Activated T-helper 2 cell treated with anti-CD3 and anti-CD28 coated beads, Interferon-gamma antibody, Interleukin-2, Interleukin-4, amounts not matched to agents 10 μg/mL and 5 μg/mL and 100 μg/mL, durations not matched to agents 14 hours and 24 hours and 36 hours (primary cell): Measurements from ENCODE around the gene FBXO38. TPM values are rescaled to one million over a fixed set of nuclear protein-coding genes. Genes with fewer than 3 reads are reported as not detected.

Source experiments
- DNase-seq: peaks from one replicate; pipeline ENCODE4 v3.0.0; 2021; ENCODE audit warnings: low spot score
- H3K27ac Mint-ChIP-seq: one replicate; pipeline ENCODE4 v1.8.0; 2021; ENCODE audit warnings: mixed read lengths
- H3K27me3 Mint-ChIP-seq: one replicate; pipeline ENCODE4 v1.8.0; 2021; ENCODE audit warnings: low read depth, mixed read lengths
- H3K36me3 Mint-ChIP-seq: one replicate; pipeline ENCODE4 v1.8.0; 2021; ENCODE audit warnings: low read depth, mixed read lengths
- H3K4me1 Mint-ChIP-seq: one replicate; pipeline ENCODE4 v1.8.0; 2021; ENCODE audit warnings: low read depth, mixed read lengths
- H3K4me3 Mint-ChIP-seq: one replicate; pipeline ENCODE4 v1.8.0; 2021; ENCODE audit warnings: low read depth, mild to moderate bottlenecking, moderate library complexity, mixed read lengths
- H3K9me3 Mint-ChIP-seq: one replicate; pipeline ENCODE4 v1.8.0; 2021; ENCODE audit warnings: mixed read lengths
- intact Hi-C: fragments of 100-400 bp; cut with micrococcal nuclease; formaldehyde crosslinking; loops from one replicate; pipeline ENCODE4 v1.15.1; 2023
- total RNA-seq: library from RNA; stranded (reverse); gene quantifications from 2 replicates; pipeline ENCODE4 v1.2.3, GENCODE V29; 2022

FBXO38 gene
- total RNA-seq, 1 donor from 2014 or later: 68.9 TPM

DNA sequence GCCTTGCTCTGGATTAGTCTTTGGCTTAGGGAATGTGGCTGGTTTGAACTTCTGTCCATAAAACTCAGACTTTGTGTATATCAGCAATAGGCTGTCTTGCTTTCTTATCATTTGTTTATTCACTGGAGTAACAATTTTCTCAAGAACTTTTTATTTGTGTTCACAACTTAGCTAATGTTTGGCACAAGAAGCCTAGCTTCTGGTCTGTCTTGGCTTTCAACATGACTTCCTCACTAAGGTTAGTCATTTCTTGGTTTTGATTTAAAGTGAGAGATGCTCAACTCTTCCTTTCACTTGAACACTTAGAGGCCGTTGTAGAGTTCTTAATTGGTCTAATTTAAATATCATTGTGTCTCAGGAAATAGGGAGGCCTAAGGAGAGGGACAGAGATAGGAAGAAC, 4.9 kb downstream of the FBXO38 start:
- no peak for DNase-seq
- Mint-ChIP-seq H3K27ac (peak overlapping the region; percentile 82), H3K36me3 (peaks cover 62% of the 10 kb centered on the region), H3K27me3 (no peaks in the 10 kb centered on the region), H3K4me1 (peaks cover 63% of the 10 kb centered on the region), H3K4me3 (peak overlapping the region; percentile 32), H3K9me3 (no peaks in the 10 kb centered on the region)
- intact Hi-C loops: loop anchor here (1.0 to 5.0 kb wide), 4 partner anchors 14 to 319 kb away; no protein-coding TSS in a partner anchor

DNA sequence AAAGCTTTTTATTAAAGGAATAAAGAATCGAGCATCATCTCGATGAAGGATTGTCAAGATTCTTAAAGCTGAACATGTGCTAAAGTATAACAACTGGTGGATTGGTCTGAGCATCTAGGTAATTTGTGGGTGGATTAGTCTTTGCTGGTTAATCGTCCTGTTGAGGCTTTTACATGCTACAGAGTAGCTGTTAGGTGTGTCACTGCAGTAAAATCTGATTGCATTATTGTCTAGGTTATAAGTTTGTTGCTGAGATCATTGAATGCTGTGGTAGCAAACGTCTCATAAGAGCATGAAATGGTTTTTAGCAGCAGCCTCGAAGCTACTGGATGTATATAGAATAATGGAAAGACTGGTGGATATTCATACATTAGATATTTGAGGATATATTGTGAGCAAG, 7.2 kb downstream of the FBXO38 start:
- no peaks in the 10 kb centered on the region for H3K9me3 Mint-ChIP-seq
- no peak overlapping the region for H3K27ac Mint-ChIP-seq
- no peak for DNase-seq
- peaks cover 54% of the 10 kb centered on the region for H3K36me3 Mint-ChIP-seq
- H3K27me3 Mint-ChIP-seq: no peaks in the 10 kb centered on the region
- no peak overlapping the region for H3K4me3 Mint-ChIP-seq
- intact Hi-C loops: no loop called here
- H3K4me1 Mint-ChIP-seq: peaks cover 47% of the 10 kb centered on the region

DNA sequence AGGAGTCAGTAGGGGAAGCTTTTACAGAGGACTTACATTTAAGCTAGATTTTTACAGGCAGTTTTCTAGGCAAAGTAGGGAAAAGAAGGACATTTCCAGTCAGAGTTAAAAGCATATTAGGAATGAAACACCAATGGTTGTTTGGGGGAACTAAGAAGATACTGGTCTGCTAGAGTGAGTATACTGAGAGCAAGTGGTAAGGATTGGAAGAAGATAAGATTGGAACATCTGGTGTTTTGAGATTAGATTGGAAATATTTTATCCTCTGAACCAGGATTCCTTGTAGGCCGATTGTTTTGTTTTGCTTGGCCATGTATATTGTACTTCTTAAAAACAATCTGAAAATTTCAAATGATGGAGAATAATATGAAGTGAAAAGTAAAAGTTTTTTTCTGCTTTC, 7.7 kb downstream of the FBXO38 start:
- H3K9me3 Mint-ChIP-seq: no peaks in the 10 kb centered on the region
- DNase-seq: no peak
- H3K36me3 Mint-ChIP-seq: peaks cover 57% of the 10 kb centered on the region
- intact Hi-C loops: no loop called here
- no peak overlapping the region for H3K4me3 Mint-ChIP-seq
- peaks cover 43% of the 10 kb centered on the region for H3K4me1 Mint-ChIP-seq
- H3K27ac Mint-ChIP-seq: no peak overlapping the region
- H3K27me3 Mint-ChIP-seq: no peaks in the 10 kb centered on the region

DNA sequence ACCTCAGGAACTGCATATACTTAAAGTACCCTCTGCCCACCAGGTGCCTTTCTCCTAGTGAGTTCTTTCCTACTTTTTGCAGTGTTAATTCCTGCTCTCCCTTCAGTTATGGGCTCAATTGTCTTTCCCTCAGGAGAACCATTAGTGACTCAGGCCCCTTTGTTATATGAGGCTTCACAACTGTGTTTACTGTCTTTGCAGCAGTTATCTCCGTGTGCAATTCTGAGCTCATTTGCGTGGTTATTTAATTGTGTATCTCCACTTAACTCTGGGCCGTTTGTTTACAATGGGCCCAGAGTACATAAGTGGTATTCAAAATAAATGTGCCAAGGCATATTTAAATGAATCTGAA, 9.6 kb downstream of the FBXO38 start:
- DNase-seq: no peak
- H3K9me3 Mint-ChIP-seq: no peaks in the 10 kb centered on the region
- intact Hi-C loops: no loop called here
- peaks cover 61% of the 10 kb centered on the region for H3K36me3 Mint-ChIP-seq
- peaks cover 34% of the 10 kb centered on the region for H3K4me1 Mint-ChIP-seq
- no peak overlapping the region for H3K27ac Mint-ChIP-seq
- H3K4me3 Mint-ChIP-seq: no peak overlapping the region
- H3K27me3 Mint-ChIP-seq: no peaks in the 10 kb centered on the region

DNA sequence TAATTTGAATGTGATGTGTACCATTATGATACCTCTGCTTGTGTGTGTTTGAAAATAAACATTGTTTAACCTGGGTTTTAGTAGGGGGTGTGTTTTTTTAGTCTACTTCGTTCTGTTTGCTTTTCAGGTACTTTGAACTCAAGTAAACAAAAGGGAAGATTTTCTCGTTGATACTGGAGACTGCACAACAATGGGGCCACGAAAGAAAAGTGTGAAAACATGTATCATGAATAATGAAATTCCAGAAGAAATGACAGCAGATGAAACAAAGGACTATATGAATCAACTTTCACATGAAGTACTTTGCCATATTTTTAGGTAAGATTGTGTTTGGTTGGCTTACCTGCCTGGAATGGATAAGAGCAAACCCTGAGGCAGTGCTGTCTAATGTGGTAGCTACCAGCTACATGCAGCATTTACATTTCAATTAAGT, 10.8 kb downstream of the FBXO38 start:
- Mint-ChIP-seq H3K27ac (no peak overlapping the region), H3K4me3 (no peak overlapping the region), H3K36me3 (peaks cover 66% of the 10 kb centered on the region), H3K27me3 (no peaks in the 10 kb centered on the region), H3K4me1 (peaks cover 34% of the 10 kb centered on the region), H3K9me3 (no peaks in the 10 kb centered on the region)
- intact Hi-C loops: no loop called here
- DNase-seq: no peak

DNA sequence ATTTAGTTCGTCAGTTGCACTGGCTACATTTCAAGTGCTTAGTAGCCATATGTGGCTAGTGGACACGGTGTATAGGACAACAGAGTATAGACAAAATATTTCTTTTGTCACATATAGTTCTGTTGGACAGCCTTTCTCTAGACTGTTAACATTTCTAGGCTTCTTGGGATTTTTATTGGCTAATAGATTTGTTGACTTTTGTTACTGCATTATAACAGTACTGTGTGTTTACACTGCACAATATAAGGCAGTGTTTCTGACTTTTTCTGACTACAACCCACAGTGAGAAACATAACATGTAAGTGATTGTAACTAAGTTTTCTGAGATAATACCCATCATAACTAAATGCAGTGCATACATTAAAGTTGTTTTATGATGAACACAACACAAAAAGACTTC, 11.3 kb downstream of the FBXO38 start:
- Mint-ChIP-seq H3K9me3 (no peaks in the 10 kb centered on the region), H3K27ac (no peak overlapping the region), H3K27me3 (no peaks in the 10 kb centered on the region), H3K4me1 (peaks cover 34% of the 10 kb centered on the region), H3K4me3 (no peak overlapping the region), H3K36me3 (peaks cover 69% of the 10 kb centered on the region)
- intact Hi-C loops: no loop called here
- DNase-seq: no peak

DNA sequence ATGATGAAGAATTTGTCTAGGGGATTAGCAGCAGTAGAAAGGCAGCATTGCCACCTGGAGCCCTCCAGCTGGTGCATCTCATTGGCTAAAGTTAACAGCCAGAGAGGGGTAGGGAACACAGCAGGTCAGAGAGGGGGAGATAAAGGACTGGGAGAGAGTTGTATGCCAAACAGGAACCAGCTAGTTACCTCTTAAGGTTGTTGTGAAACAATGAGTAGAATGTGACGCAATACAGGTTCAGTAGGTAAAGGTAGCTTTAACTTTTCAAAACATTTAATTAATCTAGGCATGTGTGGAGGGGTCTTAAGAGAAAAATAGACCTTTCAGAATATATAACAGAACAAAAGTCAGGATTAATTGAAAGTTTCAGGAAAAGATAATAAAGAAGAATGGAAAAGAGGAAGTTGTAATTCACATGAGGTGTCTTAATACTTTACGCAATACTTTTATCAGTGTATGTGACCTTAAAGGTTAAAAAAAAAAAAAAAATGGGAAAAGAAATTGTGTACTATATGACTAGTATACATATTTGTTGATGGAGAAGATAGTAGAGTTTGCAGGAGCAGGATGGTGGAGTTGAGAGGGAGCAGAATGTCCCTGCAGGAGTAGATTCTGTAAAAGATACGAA, 14.3 kb downstream of the FBXO38 start:
- H3K36me3 Mint-ChIP-seq: peaks cover 75% of the 10 kb centered on the region
- H3K27ac Mint-ChIP-seq: no peak overlapping the region
- intact Hi-C loops: no loop called here

DNA sequence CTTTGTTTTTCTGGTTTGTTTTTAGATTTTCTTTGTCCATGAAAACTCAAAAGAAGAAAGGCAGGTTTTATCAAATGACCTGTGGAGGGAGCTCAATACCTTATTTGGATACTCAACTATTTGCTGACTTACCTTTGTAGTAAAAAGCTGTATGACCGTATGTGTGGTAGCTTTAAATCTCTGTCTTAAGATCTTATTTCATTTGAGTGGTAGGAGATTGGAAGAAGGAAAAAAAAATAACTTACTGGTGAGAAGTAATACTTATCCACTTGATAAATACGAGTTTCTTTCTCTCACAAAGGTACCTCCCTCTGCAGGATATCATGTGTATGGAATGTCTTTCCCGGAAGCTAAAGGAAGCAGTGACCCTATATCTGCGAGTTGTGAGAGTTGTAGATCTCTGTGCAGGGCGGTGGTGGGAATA, 15.0 kb downstream of the FBXO38 start:
- Mint-ChIP-seq H3K36me3 (peaks cover 76% of the 10 kb centered on the region), H3K4me3 (no peak overlapping the region), H3K9me3 (no peaks in the 10 kb centered on the region), H3K27ac (no peak overlapping the region), H3K4me1 (peaks cover 37% of the 10 kb centered on the region), H3K27me3 (no peaks in the 10 kb centered on the region)
- intact Hi-C loops: no loop called here
- no peak for DNase-seq

More for the DNA sequence above, 14.3 kb downstream of the FBXO38 start:
- Mint-ChIP-seq H3K4me3 (no peak overlapping the region), H3K4me1 (peaks cover 36% of the 10 kb centered on the region), H3K27me3 (no peaks in the 10 kb centered on the region), H3K9me3 (no peaks in the 10 kb centered on the region)
- DNase-seq: no peak

DNA sequence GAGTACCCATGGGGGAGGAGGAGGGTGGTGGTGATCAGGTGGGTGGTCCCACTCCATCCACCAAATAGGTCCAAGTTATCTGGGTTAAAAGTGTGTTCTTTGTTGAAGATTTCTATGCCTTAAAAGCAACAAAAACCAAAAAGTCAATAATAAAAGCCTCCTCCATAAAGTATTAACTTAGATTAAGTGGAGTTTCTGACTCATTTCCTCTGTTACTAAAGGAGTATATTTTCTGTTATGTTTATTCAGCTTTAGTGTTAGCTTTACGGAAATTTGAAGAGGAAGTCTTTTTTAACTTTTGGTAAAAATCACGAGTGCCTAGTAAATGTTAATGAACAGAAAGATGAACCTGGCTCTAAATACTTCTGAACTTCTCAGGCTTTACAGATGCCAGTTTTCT, 17.8 kb downstream of the FBXO38 start:
- H3K27ac Mint-ChIP-seq: peak overlapping the region; percentile 53
- H3K4me1 Mint-ChIP-seq: peaks cover 40% of the 10 kb centered on the region
- H3K9me3 Mint-ChIP-seq: no peaks in the 10 kb centered on the region
- no peak overlapping the region for H3K4me3 Mint-ChIP-seq
- H3K27me3 Mint-ChIP-seq: no peaks in the 10 kb centered on the region
- no peak for DNase-seq
- peaks cover 86% of the 10 kb centered on the region for H3K36me3 Mint-ChIP-seq
- intact Hi-C loops: loop anchor here (2.0 kb wide), 1 partner anchor 13 kb away; no protein-coding TSS in a partner anchor

DNA sequence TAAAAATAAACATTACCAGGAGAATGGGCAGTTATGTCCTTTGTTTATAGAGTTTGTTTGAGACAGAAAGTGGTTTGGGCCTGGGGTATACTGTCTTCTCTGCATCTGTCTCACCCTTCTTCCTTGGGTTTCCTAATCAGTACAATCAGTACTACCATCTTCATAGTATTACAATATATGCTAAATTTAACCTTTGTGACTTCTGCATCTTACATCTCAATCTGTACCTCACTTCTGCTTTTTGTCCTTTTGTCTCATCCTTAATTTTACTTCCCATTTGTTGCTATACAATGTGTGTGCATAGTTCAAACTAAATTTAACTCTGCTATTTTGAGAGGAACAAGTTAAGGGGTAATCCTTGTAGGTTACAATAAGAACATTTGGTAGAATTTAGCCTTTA, 19.6 kb downstream of the FBXO38 start:
- peaks cover 88% of the 10 kb centered on the region for H3K36me3 Mint-ChIP-seq
- H3K9me3 Mint-ChIP-seq: no peaks in the 10 kb centered on the region
- intact Hi-C loops: loop anchor here (2.0 kb wide), 1 partner anchor 15 kb away; no protein-coding TSS in a partner anchor
- peaks cover 39% of the 10 kb centered on the region for H3K4me1 Mint-ChIP-seq
- H3K27ac Mint-ChIP-seq: no peak overlapping the region
- H3K4me3 Mint-ChIP-seq: no peak overlapping the region
- no peak for DNase-seq
- no peaks in the 10 kb centered on the region for H3K27me3 Mint-ChIP-seq

DNA sequence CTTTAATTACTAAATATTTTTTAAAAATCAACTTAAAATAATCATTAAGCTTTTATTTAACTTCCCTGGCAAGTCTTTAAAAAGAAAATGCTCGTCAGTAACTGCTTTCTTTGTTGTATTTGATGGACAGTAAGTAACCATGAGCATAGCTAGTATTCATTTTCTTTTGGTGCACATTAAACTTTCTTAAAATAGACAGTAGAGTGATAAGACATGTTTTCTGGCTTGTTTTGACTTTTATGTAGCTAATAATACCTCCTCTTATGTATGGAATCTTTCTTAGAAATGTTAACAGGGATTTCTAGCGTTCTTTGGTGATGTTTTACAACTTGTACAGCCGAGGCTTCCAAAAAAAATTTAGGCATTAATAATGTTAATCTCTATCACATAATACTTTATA, 22.6 kb downstream of the FBXO38 start:
- Mint-ChIP-seq H3K9me3 (no peaks in the 10 kb centered on the region), H3K27me3 (no peaks in the 10 kb centered on the region), H3K4me1 (peaks cover 22% of the 10 kb centered on the region), H3K27ac (no peak overlapping the region), H3K36me3 (peaks cover 82% of the 10 kb centered on the region), H3K4me3 (no peak overlapping the region)
- no peak for DNase-seq
- intact Hi-C loops: no loop called here

DNA sequence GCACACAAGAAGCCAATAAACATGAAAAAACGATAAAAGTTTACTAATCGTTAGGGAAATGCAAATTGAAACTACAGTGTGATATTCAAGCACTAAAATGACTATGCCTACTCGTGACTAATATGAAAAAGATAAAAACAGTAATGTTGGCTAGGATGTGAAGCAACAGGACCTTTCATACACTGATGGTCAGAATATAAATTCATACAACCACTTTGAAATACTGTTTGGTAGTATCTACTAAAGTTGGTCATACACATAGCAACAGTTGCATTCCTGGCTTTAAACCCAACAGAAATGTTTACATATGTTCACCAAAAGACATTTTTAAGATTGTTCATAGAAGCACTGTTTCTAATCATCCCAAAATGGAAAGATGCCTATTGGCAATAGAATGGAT, 24.3 kb downstream of the FBXO38 start:
- intact Hi-C loops: no loop called here
- peaks cover 14% of the 10 kb centered on the region for H3K4me1 Mint-ChIP-seq
- no peaks in the 10 kb centered on the region for H3K27me3 Mint-ChIP-seq
- no peaks in the 10 kb centered on the region for H3K9me3 Mint-ChIP-seq
- peaks cover 80% of the 10 kb centered on the region for H3K36me3 Mint-ChIP-seq
- no peak overlapping the region for H3K4me3 Mint-ChIP-seq
- DNase-seq: no peak
- no peak overlapping the region for H3K27ac Mint-ChIP-seq

DNA sequence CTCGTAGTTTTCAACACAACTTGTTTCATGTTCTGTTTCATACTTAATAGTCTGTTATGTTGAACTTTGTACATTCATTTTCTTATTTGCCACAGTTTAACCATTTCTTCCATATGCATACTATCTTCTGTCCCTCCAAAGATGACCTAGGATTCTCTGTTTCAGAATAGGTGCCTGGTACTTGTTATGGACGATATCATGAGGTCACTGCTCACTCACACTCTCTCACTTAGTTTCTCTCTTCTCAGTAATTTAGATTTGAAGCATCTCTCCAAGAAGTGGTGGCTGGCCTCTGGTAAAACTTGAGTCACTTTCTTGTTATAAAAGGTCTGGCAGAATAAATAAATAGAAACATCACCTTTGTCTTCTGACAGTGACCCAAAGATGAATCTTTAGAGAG, 28.4 kb downstream of the FBXO38 start:
- H3K4me1 Mint-ChIP-seq: peaks cover 2% of the 10 kb centered on the region
- peaks cover 80% of the 10 kb centered on the region for H3K36me3 Mint-ChIP-seq
- no peak for DNase-seq
- H3K9me3 Mint-ChIP-seq: no peaks in the 10 kb centered on the region
- H3K27ac Mint-ChIP-seq: no peak overlapping the region
- intact Hi-C loops: no loop called here
- H3K27me3 Mint-ChIP-seq: no peaks in the 10 kb centered on the region
- H3K4me3 Mint-ChIP-seq: no peak overlapping the region

DNA sequence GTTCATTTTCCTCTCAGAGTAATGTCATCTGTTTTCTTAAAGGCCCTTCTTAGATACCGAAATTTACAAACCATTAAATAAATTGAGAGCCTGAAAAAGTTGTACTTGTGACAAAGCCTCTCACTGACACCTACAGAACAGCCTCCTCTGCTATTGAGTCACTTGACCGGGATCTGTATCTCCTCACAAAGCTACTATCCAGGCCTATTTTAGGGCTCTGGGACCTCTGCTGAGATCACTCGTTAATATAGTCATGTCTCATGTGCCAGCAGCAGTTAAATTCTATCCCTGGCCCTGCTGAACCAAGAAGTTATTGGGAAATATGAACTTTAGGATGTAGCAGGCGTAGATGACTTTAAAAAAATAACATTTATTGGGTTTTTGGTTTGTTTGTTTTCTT, 31.1 kb downstream of the FBXO38 start:
- Mint-ChIP-seq H3K27me3 (no peaks in the 10 kb centered on the region), H3K4me3 (no peak overlapping the region), H3K36me3 (peaks cover 89% of the 10 kb centered on the region), H3K9me3 (no peaks in the 10 kb centered on the region), H3K27ac (no peak overlapping the region), H3K4me1 (peaks cover 2% of the 10 kb centered on the region)
- intact Hi-C loops: no loop called here
- no peak for DNase-seq
